C4-2B (cell line): ENCODE measurements around the gene GFPT1.

Experiments used
- H3K27ac ChIP-seq: fragments of 450-650 bp; 2 replicates; pipeline ENCODE4 v1.5.1; 2017
- CTCF ChIP-seq: fragments of 450-650 bp; conservative IDR thresholded peaks from 2 replicates; pipeline ENCODE4 v1.5.1; 2017; ENCODE audit warnings: mild to moderate bottlenecking
- ZFX ChIP-seq: fragments of 450-650 bp; IDR thresholded peaks from 2 replicates; pipeline ENCODE4 v1.6.1; 2017

Gene GFPT1

DNA sequence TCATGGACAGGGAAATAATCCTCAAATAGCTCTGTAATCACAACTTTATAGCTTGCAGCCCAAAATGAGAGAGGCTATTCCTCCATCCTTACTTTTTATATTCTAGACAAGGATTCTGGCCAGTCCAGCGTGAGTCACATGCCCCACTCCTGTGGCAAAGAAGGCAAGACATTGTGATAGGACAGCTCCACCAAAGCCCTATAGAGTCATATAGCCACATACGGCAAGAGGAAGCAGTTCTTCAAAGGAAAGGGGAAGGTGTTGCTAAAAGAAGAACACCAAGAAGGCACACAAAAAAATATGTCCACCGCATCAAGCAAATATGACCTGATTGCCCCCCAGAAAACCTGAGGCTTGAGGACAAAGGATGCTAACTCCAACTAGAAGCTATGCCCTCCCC, 3.4 kb upstream of the GFPT1 start:
- no peak overlapping the region for H3K27ac ChIP-seq
- TF ChIP-seq ZFX: no peak
- TF ChIP-seq CTCF: no peak

DNA sequence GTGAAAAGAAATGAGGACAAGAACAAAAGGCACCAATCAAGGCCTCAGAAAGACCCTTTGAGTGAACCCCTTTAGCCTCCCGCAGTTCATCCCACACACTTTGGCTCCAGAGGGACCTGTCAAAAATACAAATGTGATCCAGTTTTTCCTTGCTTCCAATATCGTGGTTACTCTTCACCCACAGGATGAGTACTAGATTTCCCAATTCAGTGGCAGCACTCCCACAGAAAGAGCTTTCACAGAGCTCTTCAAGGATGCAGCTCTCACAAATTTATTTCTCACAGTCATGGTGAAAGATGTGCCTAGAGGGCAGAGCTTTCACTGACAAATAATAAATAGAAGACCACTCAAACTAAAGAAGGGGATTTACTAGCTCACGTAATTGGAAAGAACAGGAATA, 3.0 kb upstream of the GFPT1 start:
- TF ChIP-seq CTCF (no peak), ZFX (no peak)

DNA sequence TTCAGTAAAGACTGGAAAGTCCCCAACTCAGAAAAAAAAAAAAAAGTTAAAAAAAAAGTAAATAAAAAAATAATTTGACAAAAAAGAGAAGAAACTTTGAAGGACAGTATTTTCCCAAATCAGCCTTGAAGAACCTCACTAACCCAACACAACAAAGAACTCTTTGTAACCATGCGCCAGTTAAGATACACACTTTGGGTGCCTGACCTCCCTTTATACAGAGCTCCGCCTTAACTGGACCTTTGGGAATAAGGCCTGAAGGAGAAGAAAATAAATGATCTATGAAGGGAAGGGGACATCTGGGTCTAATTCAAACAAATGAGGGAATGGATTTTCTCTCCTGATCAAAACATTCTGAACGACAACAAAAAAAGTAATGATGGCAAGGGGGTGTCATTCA, 2.2 kb upstream of the GFPT1 start:
- TF ChIP-seq ZFX (no peak), CTCF (no peak)
- H3K27ac ChIP-seq: no peak overlapping the region

More for the DNA sequence above, 3.0 kb upstream of the GFPT1 start:
- H3K27ac ChIP-seq: no peak overlapping the region

DNA sequence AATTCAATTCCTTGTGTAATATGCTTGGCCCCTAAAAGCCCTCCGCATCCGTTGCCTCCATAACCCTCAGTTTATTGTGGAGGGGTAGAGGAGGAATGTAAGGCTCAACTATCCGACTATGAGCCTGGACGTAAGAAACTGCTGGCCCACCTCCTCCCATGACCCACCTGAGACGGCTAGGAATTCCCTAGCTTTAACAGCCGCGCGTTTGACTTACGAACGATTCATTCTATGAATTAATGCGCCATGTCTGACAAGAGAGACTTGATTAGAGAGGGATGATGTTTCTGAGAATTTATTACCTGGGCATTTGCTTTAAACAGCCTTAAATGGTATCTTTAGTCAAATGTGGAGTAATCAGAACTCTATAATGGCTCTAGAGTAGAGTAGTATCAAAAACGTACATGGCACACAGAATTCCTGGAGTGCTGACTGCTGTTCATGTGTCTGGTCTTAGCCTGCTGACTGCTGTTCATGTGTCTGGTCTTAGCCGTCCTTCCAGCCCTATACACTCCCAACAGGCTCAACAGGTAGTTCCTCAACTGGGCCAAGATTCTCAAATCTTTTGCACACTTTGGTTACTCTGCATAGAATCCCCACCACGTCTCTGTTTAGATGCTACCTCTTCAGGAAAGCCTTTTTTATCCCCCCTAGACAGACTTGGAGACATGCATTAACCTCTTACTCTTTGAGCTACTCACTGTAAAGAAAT, 899 bp upstream of the GFPT1 start:
- H3K27ac ChIP-seq: peak overlapping the region; percentile 91

DNA sequence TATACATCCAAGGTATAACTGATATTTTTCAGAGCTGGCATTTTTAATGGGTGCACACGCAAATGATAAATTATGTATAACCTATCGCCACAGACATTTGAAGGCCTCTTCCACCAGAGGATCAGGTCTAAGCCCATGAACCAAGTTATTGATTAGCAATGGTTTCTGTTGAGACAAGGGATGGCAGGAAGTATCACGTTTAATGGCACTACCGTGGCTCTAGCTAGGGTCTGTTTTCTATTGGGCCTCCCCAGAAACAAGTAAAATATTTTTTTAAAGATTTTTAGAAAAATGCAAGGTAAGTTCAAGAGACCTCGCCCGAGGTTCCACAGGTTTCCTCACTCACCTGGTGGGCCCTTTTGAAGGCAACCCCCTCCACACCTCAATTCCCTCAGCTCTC, 667 bp downstream of the GFPT1 start:
- peak overlapping the region; percentile 91 for H3K27ac ChIP-seq
- no peak for TF ChIP-seq ZFX
- no peak for TF ChIP-seq CTCF

More for the DNA sequence above, 899 bp upstream of the GFPT1 start:
- TF ChIP-seq ZFX: no peak

- H3K27ac ChIP-seq: no peak overlapping the region
- no peak for TF ChIP-seq ZFX
- no peak for TF ChIP-seq CTCF
These were observed 1.4 kb downstream of the GFPT1 start for GRCh38 chr2:69385443-69386151.

DNA sequence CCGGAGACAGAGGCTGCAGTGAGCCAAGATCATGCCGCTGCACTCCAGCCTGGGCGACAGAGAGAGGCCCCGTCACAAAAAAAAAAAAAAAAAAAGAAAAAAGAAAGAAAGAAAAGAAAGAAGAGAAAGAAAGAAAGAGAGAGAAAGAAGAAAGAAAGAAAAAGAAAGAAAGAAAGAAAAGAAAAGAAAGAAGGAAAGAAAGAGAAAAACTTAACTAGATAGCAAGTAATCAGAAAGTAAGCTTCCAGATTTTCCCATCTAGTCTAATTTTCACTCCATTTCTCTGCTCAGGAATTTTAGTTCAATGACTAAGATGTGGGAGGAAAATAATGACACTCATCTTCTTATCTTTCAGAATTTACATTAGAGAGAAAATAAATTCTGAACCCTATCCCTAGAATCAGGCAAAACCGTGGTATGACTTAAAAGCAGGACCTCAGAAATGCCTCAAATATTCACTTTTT, 2.4 kb downstream of the GFPT1 start:
- no peak for TF ChIP-seq ZFX
- no peak overlapping the region for H3K27ac ChIP-seq

DNA sequence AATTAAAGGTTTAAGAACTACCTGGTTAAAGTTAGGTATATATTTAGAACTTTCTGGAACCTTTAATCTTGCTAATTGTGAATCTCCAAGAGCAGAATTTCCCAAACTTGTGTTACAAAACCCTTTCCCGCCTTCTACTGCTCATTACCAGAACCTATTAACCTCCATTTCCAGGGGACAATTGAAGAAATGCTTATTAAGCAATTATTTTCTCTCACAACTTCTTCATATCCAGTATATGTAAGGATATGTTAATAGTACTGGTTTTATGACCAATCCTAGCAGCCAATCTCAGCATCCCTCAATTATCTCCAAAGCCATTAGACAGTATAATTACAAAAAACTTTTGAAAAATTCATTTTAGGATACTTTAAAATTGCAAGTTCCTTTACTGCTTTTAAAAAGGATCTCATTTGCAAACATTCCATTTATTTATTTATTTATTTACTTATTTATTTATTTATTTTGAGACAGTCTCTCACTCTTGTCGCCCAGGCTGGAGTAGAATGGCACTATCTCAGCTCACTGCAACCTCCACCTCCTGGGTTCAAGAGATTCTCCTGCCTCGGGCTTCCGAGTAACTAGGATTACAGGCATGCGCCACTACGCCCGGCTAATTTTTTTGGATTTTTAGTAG, 3.7 kb downstream of the GFPT1 start:
- TF ChIP-seq CTCF: no peak
- TF ChIP-seq ZFX: no peak
- no peak overlapping the region for H3K27ac ChIP-seq
